Measurements from ENCODE around the gene NFIA. TPM values are rescaled to one million over a fixed set of nuclear protein-coding genes. Genes with fewer than 3 reads are reported as not detected.
A peak's percentile ranks its signal among the peaks of the same experiment; 100 is the strongest.

Gene NFIA
- total RNA-seq, 4 donors from 2014 or later = 27.9 to 79.9 (median 36.7) TPM

GRCh38 chr1:61101536-61101935, 19.2 kb downstream of the NFIA start:
- intact Hi-C loops (cut with DNase I) = no loop called here
- no peak for DNase-seq
- no peaks in the 10 kb centered on the region for H3K27me3 ChIP-seq
- peak overlapping the region in 3 of 4 donors; percentile 32 to 60 (median 49) for H3K27ac ChIP-seq
- TF ChIP-seq CTCF (IDR thresholded peaks at IDR 0.05) (no peak), POLR2A (IDR thresholded peaks at IDR 0.05) (no peak)
- peaks cover 7 to 66% (median 12%) of the 10 kb centered on the region in 3 donors for H3K4me1 ChIP-seq
- no peaks in the 10 kb centered on the region for H3K36me3 ChIP-seq
- peak overlapping the region in 3 of 4 donors; percentile 13 to 44 (median 16) for H3K4me3 ChIP-seq
- 59 to 62% methylated on average over 5 of the region's 5 CpGs for WGBS, 2 donors
- H3K9me3 ChIP-seq = no peaks in the 10 kb centered on the region

DNA sequence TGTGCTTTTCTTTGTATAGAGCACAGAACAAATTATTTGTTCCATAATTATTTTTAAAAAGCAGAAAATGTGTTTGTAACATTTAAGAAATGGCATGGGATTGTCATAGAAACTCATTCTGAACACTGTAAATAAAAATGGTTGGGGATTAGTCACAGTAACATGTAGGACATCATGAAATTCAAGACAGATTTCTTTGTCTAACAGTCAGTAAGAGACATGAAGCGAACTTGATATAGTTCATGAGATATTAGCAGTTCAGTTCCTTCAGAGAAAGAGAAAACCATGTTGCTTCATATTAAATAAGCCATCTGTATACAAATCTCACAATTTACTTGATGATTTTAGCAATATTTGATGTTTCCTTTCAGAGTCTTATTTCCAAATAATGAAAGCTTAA, 19.7 kb downstream of the NFIA start:
- Histone ChIP-seq H3K9me3 (no peaks in the 10 kb centered on the region), H3K27ac (peak overlapping the region in 3 of 4 donors; percentile 32 to 60 (median 49)), H3K4me1 (peaks cover 7 to 63% (median 12%) of the 10 kb centered on the region in 3 donors), H3K36me3 (no peaks in the 10 kb centered on the region), H3K4me3 (peak overlapping the region in 3 of 4 donors; percentile 13 to 44 (median 16)), H3K27me3 (no peaks in the 10 kb centered on the region)
- TF ChIP-seq POLR2A (IDR thresholded peaks at IDR 0.05) (no peak), CTCF (IDR thresholded peaks at IDR 0.05) (no peak)
- intact Hi-C loops (cut with DNase I) = no loop called here
- no peak for DNase-seq
- 51 to 58% methylated on average over 1 of the region's 1 CpG for WGBS, 2 donors

DNA sequence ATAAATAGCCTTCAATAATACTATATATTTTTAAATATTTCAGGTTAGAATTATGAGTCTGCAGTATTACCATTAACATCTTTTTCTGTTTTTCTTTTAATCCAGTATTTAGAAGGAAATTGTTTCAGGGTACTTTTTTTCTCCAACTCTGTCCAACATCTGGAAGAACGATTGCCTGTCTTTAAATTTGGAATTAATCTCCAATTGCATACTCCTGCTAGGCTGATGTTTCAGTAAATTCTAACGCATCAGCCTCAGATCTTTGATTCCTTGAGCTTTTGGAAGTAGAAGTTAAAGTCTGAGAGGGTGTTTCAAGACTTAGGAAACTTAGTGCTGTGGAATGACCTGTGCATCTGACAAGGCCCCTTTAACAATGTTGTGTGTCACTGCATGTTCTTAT, 20.3 kb downstream of the NFIA start:
- intact Hi-C loops (cut with DNase I) = no loop called here

DNA sequence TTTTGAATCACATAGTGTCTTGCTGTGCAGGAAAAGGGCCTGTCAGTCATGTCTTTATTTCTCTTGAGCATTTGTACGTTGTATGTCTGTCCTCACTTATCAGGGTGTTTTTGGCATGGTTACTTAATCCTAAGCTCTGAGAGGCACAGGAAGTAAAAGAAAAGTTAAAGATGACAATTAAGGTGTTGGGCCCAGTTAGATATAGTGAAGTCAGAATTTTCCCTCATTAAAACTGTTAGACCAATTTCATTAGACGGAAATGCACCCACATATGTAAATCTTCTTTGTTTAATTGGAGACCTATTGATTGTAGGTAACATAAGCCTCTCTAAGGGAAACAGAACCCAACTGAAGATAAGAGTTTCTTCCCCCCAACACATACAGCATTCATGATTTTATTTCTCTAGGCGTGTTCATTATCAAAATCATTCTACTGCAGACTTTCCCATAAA, 21.9 kb downstream of the NFIA start:
- no peaks in the 10 kb centered on the region for H3K27me3 ChIP-seq
- H3K4me3 ChIP-seq = no peak overlapping the region
- peak overlapping the region in 1 of 4 donors; percentile 8 for H3K27ac ChIP-seq
- H3K4me1 ChIP-seq = peaks cover 7 to 47% (median 12%) of the 10 kb centered on the region in 3 donors
- H3K9me3 ChIP-seq = no peaks in the 10 kb centered on the region
- no peaks in the 10 kb centered on the region for H3K36me3 ChIP-seq
- TF ChIP-seq CTCF (IDR thresholded peaks at IDR 0.05) = no peak
- TF ChIP-seq POLR2A (IDR thresholded peaks at IDR 0.05) = no peak
- WGBS, 2 donors = 71 to 78% methylated on average over 3 of the region's 3 CpGs
- no peak for DNase-seq
- intact Hi-C loops (cut with DNase I) = no loop called here

More for the DNA sequence above, 20.3 kb downstream of the NFIA start:
- WGBS, 2 donors = 48 to 49% methylated on average over 2 of the region's 2 CpGs
- H3K4me1 ChIP-seq = peaks cover 7 to 57% (median 12%) of the 10 kb centered on the region in 3 donors
- no peaks in the 10 kb centered on the region for H3K36me3 ChIP-seq
- H3K4me3 ChIP-seq = no peak overlapping the region
- no peak for DNase-seq
- peak overlapping the region in 1 of 4 donors; percentile 49 for H3K27ac ChIP-seq
- H3K27me3 ChIP-seq = no peaks in the 10 kb centered on the region
- H3K9me3 ChIP-seq = no peaks in the 10 kb centered on the region
- TF ChIP-seq POLR2A (IDR thresholded peaks at IDR 0.05) (no peak), CTCF (IDR thresholded peaks at IDR 0.05) (no peak)

DNA sequence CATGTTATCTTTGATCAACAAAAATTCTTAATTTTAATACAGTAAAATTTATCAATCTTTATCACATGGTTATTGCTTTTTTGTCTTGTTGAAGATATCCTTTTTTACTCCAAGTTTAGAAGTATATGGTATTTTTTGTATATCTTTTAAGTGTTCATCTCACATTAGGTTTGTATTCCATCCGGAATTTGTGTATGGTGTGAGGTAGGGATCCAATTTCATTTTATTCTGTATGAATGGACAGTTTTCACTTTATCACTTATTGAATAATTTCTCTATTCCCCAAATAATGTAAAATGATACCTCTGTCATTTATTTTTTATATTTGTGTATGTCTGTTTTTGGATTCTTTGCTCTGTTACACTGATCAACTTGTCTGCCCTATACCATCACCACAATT, 25.3 kb downstream of the NFIA start:
- no peak for DNase-seq
- 100% methylated on average over 1 of the region's 1 CpG for WGBS, 2 donors
- TF ChIP-seq CTCF (IDR thresholded peaks at IDR 0.05) (no peak), POLR2A (IDR thresholded peaks at IDR 0.05) (no peak)
- intact Hi-C loops (cut with DNase I) = no loop called here
- Histone ChIP-seq H3K4me3 (no peak overlapping the region), H3K27me3 (no peaks in the 10 kb centered on the region), H3K4me1 (peaks cover 0 to 47% (median 17%) of the 10 kb centered on the region in 3 donors), H3K36me3 (no peaks in the 10 kb centered on the region), H3K27ac (no peak overlapping the region), H3K9me3 (no peaks in the 10 kb centered on the region)

Data from esophagus squamous epithelium (tissue), 5 donors.